HepG2 (cell line): ENCODE measurements around the gene BAZ2A. TPM values are rescaled to one million over a fixed set of nuclear protein-coding genes. Genes with fewer than 3 reads are reported as not detected.

ENCODE experiments used
- ATAC-seq: fragments of 200-7000 bp; cut with Tn5 transposase; 3 replicates; pipeline ENCODE4 v1.9.1; 2020; ENCODE audit warnings: mild to moderate bottlenecking, moderate library complexity
- BruUV-seq: library from RNA; stranded (reverse); fragments of 400-500 nt; replicated peaks from 2 replicates; lab custom pipeline; 2021; lab: Mats Ljungman, UMichigan
- CTCF ChIA-PET: fragments of 300-600 bp; formaldehyde crosslinking; extraction: SDS; loops from one replicate; lab custom pipeline; 2021; ENCODE audit warnings: low total read pairs, inconsistent platforms, low intra/inter-chr PET ratio; lab: Yijun Ruan, JAX
- POLR2A ChIA-PET: fragments of 350-600 bp; sonication (Branson Sonifier 250); formaldehyde crosslinking; loops from one replicate; lab custom pipeline; 2020; ENCODE audit warnings: antibody characterized with exemption, inconsistent platforms; lab: Yijun Ruan, JAX
- DNase-seq: peaks from one replicate; pipeline ENCODE4 v3.0.0-alpha.2; 2015; ENCODE audit warnings: low spot score
- FAIRE-seq: peaks from 3 replicates; lab custom pipeline; 2011; peaks lifted over from hg19 to GRCh38; lab: Jason Lieb, UNC
- H2AFZ ChIP-seq: one replicate; pipeline ENCODE4 v1.6.1; 2011; ENCODE audit warnings: low read length, inconsistent platforms
- H3K27ac ChIP-seq: fragments of 300-600 bp; 3 replicates; pipeline ENCODE4 v1.8.0; 2011; ENCODE audit warnings: mixed run types, mild to moderate bottlenecking, mixed read lengths, low read length, inconsistent platforms; ENCODE audit not compliant: insufficient read depth; ENCODE audit errors: extremely low read length
- H3K27me3 ChIP-seq, 2 experiments: fragments of 200-600 bp in 1 of 2; 2 replicates in 1 of 2; 3 replicates in 1 of 2; pipeline versions ENCODE4 v1.6.0 to v1.8.0; 2011; ENCODE audit warnings: low read length in 2 of 2, mild to moderate bottlenecking in 2 of 2, moderate library complexity in 2 of 2, inconsistent platforms in 1 of 2; ENCODE audit not compliant: insufficient read depth in 2 of 2, control insufficient read depth in 1 of 2
- H3K36me3 ChIP-seq, 2 experiments: fragments of 200-600 bp in 1 of 2; replicated peaks in 1 of 2; 2 replicates in 1 of 2; 3 replicates in 1 of 2; pipeline versions ENCODE4 v1.5.1 to v1.8.0; 2011; ENCODE audit warnings: low read length in 2 of 2, inconsistent platforms in 1 of 2; ENCODE audit not compliant: insufficient read depth in 2 of 2, control insufficient read depth in 1 of 2
- H3K4me1 ChIP-seq: 2 replicates; pipeline ENCODE4 v1.5.1; 2012; ENCODE audit warnings: low read length, inconsistent platforms; ENCODE audit not compliant: insufficient read depth
- H3K4me2 ChIP-seq: 2 replicates; pipeline ENCODE4 v1.6.0; 2011; ENCODE audit warnings: low read depth, low read length, inconsistent platforms
- H3K4me3 ChIP-seq, 3 experiments: fragments of 200-600 bp in 1 of 3; sonication (generic), shearing (Covaris generic) in 1 of 3; replicated peaks in 1 of 3; 2 replicates each; pipeline ENCODE4 v1.5.1; 2011 to 2016; ENCODE audit warnings: low read length in 3 of 3, inconsistent platforms in 2 of 3, low read depth in 2 of 3, mild to moderate bottlenecking in 2 of 3, control low read depth in 1 of 3, mixed read lengths in 1 of 3; ENCODE audit not compliant: insufficient read depth in 1 of 3
- H3K79me2 ChIP-seq: one replicate; pipeline ENCODE4 v1.6.1; 2011; ENCODE audit warnings: low read length, inconsistent platforms; ENCODE audit not compliant: insufficient read depth
- H3K9ac ChIP-seq: 2 replicates; pipeline ENCODE4 v1.6.0; 2011; ENCODE audit warnings: mild to moderate bottlenecking, low read depth, low read length, inconsistent platforms; ENCODE audit not compliant: insufficient read depth
- H3K9me3 ChIP-seq: 2 replicates; pipeline ENCODE4 v1.5.1; 2012; ENCODE audit warnings: mild to moderate bottlenecking, low read length
- H4K20me1 ChIP-seq: 2 replicates; pipeline ENCODE4 v1.6.0; 2011; ENCODE audit warnings: inconsistent platforms, mild to moderate bottlenecking, low read length, moderate library complexity; ENCODE audit not compliant: insufficient read depth
- ARNT ChIP-seq: fragments of 450-650 bp; IDR thresholded peaks from 2 replicates; pipeline ENCODE4 v1.6.1; 2017
- FOXP4 ChIP-seq: sonication (generic); formaldehyde crosslinking; IDR thresholded peaks from 2 replicates; pipeline ENCODE4 v1.4.0; 2020; ENCODE audit warnings: missing genetic modification reagents
- GATAD1 ChIP-seq: IDR thresholded peaks from 2 replicates; pipeline ENCODE4 v1.6.1; 2016; ENCODE audit warnings: missing genetic modification reagents, missing compliant biosample characterization
- KMT2B ChIP-seq: IDR thresholded peaks from 2 replicates; pipeline ENCODE4 v1.6.1; 2016; ENCODE audit warnings: missing genetic modification reagents, missing compliant biosample characterization
- MAFG ChIP-seq: sonication (generic); formaldehyde crosslinking; IDR thresholded peaks from 2 replicates; pipeline ENCODE4 v1.5.1; 2020; ENCODE audit warnings: mild to moderate bottlenecking, missing genetic modification reagents
- NONO ChIP-seq, 2 experiments: fragments of 450-650 bp in 1 of 2; sonication (generic) in 1 of 2; formaldehyde crosslinking in 1 of 2; IDR thresholded peaks in 1 of 2; conservative IDR thresholded peaks in 1 of 2; 2 replicates each; pipeline versions ENCODE4 v1.6.1 to v1.8.0; 2017 to 2022; ENCODE audit warnings: mild to moderate bottlenecking in 1 of 2, missing genetic modification reagents in 1 of 2, moderate library complexity in 1 of 2
- SIX1 ChIP-seq: sonication (generic); formaldehyde crosslinking; IDR thresholded peaks from 2 replicates; pipeline ENCODE4 v1.4.0; 2020; ENCODE audit warnings: missing genetic modification reagents, borderline replicate concordance
- XRCC5 ChIP-seq: fragments of 200-400 bp; formaldehyde crosslinking; optimal IDR thresholded peaks from 2 replicates; pipeline ENCODE3; 2017; ENCODE audit warnings: mild to moderate bottlenecking, low read length
- ZNF12 ChIP-seq: sonication (generic); formaldehyde crosslinking; IDR thresholded peaks from 2 replicates; pipeline ENCODE4 v1.5.0; 2020; ENCODE audit warnings: missing genetic modification reagents
- ZNF296 ChIP-seq: sonication (generic); formaldehyde crosslinking; conservative IDR thresholded peaks from 2 replicates; pipeline ENCODE4 v1.5.0; 2020; ENCODE audit warnings: mild to moderate bottlenecking, missing genetic modification reagents
- ZNF30 ChIP-seq: sonication (generic); formaldehyde crosslinking; IDR thresholded peaks from 2 replicates; pipeline ENCODE4 v1.5.0; 2020; ENCODE audit warnings: mild to moderate bottlenecking, missing genetic modification reagents
- ZNF687 ChIP-seq: sonication (generic); formaldehyde crosslinking; IDR thresholded peaks from 2 replicates; pipeline ENCODE4 v1.5.1; 2020; ENCODE audit warnings: mild to moderate bottlenecking, missing genetic modification reagents, moderate library complexity
- ZNF883 ChIP-seq: sonication (generic); formaldehyde crosslinking; IDR thresholded peaks from 2 replicates; pipeline ENCODE4 v1.5.1; 2020; ENCODE audit warnings: mild to moderate bottlenecking, missing genetic modification reagents; ENCODE audit errors: not compliant biosample characterization
- ZSCAN29 ChIP-seq: sonication (generic); formaldehyde crosslinking; conservative IDR thresholded peaks from 2 replicates; pipeline ENCODE4 v1.4.0; 2020; ENCODE audit warnings: mild to moderate bottlenecking, missing genetic modification reagents
- WGBS: methylation state at CpG from one replicate; pipeline ENCODE4 v1.1.6; 2017; ENCODE audit warnings: low lambda C conversion rate; 5-methylcytosine and 5-hydroxymethylcytosine counted together
- in situ Hi-C: cut with HindIII; loops from 2 replicates; pipeline ENCODE4 v1.10.0; 2017; ENCODE audit warnings: low pct_unique_long_range_greater_than_20kb; ENCODE audit not compliant: extremely low pct_ligation_motif_present
- intact Hi-C: fragments of 100-400 bp; cut with micrococcal nuclease; formaldehyde crosslinking; loops from one replicate; pipeline ENCODE4 v1.10.0; 2022; ENCODE audit not compliant: unreplicated experiment
- polyA plus RNA-seq, 8 experiments: library from polyadenylated mRNA; depleted of rRNA in 3 of 8; stranded (reverse) in 7 of 8; unstranded in 1 of 8; fragments of >200 nt; fragmentation: Illumina TruSeq in 4 of 8; extraction: Trizol in 4 of 8; gene quantifications; 2 replicates each; pipeline versions ENCODE4 v1.2.1 to v1.2.3, GENCODE V29; 2011 to 2016; ENCODE audit warnings: low read depth in 4 of 8, missing spikeins in 1 of 8, mixed read lengths in 1 of 8; ENCODE audit not compliant: insufficient read depth in 1 of 8
- total RNA-seq, 5 experiments: library from RNA; depleted of rRNA; stranded (reverse); fragments of >200 nt; fragmentation: Illumina TruSeq; extraction: Trizol; gene quantifications; 2 replicates each; pipeline ENCODE4 v1.2.3, GENCODE V29; 2016; ENCODE audit warnings: low read depth in 1 of 5
- TF ChIP-seq, protein P1 (sequence below): sonication (generic); formaldehyde crosslinking; conservative IDR thresholded peaks from 2 replicates; pipeline ENCODE4 v1.5.0; 2020; ENCODE audit warnings: missing genetic modification reagents

Gene BAZ2A
- total and polyA plus RNA-seq, 2 of the 13 experiments (the other 11 are each of a cell fraction or from before 2014, with no cell fraction given) = 21.8 to 73.5 TPM

DNA sequence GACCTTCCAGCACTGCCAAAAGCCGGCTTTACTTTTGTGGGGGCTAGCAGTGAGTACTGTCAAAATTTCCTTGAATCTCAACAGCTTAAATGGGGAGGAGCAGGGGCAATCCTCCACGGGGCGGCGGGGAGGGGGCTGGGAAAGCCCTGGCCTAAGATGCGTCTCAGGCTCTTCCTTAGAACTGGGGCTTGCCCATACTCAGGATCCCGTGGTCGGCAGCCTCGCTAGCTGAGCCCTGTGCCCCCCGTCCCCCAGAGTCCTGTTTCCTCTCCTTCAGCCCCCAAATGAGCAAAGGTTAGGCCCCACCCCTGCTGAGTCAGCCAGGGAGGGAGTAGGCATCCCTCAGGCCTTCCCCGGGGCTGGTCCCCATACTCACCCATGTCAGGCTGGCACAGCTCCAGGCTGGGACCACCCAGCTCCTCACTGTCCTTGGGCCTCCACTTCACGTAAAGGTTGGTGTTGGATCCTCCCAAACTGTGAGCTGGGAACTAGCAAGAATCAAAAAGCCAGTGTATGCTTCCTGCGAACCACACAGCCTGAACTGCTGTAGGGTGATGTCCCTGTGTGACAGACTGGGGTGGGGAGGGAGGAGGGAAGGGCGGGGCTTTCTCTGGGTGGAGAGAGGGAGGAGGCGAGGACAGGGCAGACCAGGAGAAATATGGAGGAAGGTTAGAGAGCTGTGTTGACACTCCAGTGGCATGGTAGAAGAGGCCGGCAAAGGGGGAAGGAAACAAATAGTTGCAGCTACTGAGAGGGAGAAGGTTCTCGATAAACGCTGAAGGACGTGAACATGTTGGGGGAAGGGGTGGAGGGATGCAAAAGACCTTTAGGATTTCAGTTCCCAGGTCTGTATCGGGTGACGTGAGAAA lies 5.9 kb upstream of the BAZ2A start:
- in situ Hi-C loops (no loop called here), intact Hi-C loops (loop anchor here (1.0 kb wide), 3 partner anchors 35 to 123 kb away; no protein-coding TSS in a partner anchor)
- H2AFZ ChIP-seq = peak overlapping the region; percentile 87
- H3K27ac ChIP-seq = peak overlapping the region; percentile 92
- no TSS peak for BruUV-seq
- FAIRE-seq (no peak), ATAC-seq (peak; percentile 80), DNase-seq (peak; percentile 84)
- peak overlapping the region; percentile 68 to 92 (median 80) for H3K4me3 ChIP-seq
- WGBS = 2% methylated on average over 11 of the region's 20 CpGs
- H3K27me3 ChIP-seq = peaks cover 0 to 3% of the 10 kb centered on the region in 2 experiments; a peak in 1 of 5 replicates
- peaks cover 41% of the 10 kb centered on the region for H3K4me1 ChIP-seq
- H4K20me1 ChIP-seq = no peaks in the 10 kb centered on the region
- peaks cover 3 to 30% of the 10 kb centered on the region in 2 experiments for H3K36me3 ChIP-seq
- H3K9me3 ChIP-seq = no peaks in the 10 kb centered on the region
- ChIA-PET CTCF (interaction anchor here (1.8 kb wide), 1 partner anchor 10 kb away, joined by 5 read pairs; the partner anchor contains the start of gene ATP5F1B), POLR2A (interaction anchor here (0.6 to 3.9 kb wide), 27 partner anchors 7 to 819 kb away, joined by 3 to 58 read pairs (median 4); partner anchors contain the start of genes ATP5F1B, CNPY2, CS and DNAJC14)
- H3K4me2 ChIP-seq = peak overlapping the region; percentile 100
- H3K9ac ChIP-seq = peak overlapping the region; percentile 77
- H3K79me2 ChIP-seq = peaks cover 24% of the 10 kb centered on the region
- TF ChIP-seq MAFG (CRISPR knock-in tag) = peak; percentile 67; the same call in 1 of the 2 replicates
- TF ChIP-seq NONO (IDR thresholded peaks at IDR 0.05) = no peak
- 0 out of 2 replicates have a peak, but pooled peaks have one; percentile 27 for TF ChIP-seq NONO (CRISPR knock-in tag; conservative IDR thresholded peaks at IDR 0.05)
- TF ChIP-seq ZNF883 = peak; percentile 19
- TF ChIP-seq KMT2B (CRISPR knock-in tag) = 0 out of 2 replicates have a peak, but pooled peaks have one; percentile 22
- TF ChIP-seq ZNF30 = no peak
- peak; percentile 37 for TF ChIP-seq ZNF687
- TF ChIP-seq XRCC5 = peak; percentile 19
- peak; percentile 22; the same call in 1 of the 2 replicates for TF ChIP-seq ZNF12 (CRISPR knock-in tag)
- TF ChIP-seq GATAD1 (CRISPR knock-in tag) = no peak
- 0 out of 2 replicates have a peak, but pooled peaks have one; percentile 49 for TF ChIP-seq ZNF296 (CRISPR knock-in tag)
- no peak for TF ChIP-seq ARNT
- TF ChIP-seq SIX1 (CRISPR knock-in tag) = no peak
- TF ChIP-seq FOXP4 = 0 out of 2 replicates have a peak, but pooled peaks have one; percentile 6
- TF ChIP-seq, protein P1, sequence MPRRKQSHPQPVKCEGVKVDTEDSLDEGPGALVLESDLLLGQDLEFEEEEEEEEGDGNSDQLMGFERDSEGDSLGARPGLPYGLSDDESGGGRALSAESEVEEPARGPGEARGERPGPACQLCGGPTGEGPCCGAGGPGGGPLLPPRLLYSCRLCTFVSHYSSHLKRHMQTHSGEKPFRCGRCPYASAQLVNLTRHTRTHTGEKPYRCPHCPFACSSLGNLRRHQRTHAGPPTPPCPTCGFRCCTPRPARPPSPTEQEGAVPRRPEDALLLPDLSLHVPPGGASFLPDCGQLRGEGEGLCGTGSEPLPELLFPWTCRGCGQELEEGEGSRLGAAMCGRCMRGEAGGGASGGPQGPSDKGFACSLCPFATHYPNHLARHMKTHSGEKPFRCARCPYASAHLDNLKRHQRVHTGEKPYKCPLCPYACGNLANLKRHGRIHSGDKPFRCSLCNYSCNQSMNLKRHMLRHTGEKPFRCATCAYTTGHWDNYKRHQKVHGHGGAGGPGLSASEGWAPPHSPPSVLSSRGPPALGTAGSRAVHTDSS (CRISPR knock-in tag) = no peak
- no peak for TF ChIP-seq ZSCAN29 (CRISPR knock-in tag)
